Kidney (tissue), 14 donors: ENCODE measurements around the gene MIS18BP1. TPM values are rescaled to one million over a fixed set of nuclear protein-coding genes. Genes with fewer than 3 reads are reported as not detected.

Experiments
- DNase-seq, 5 donors: peaks; one replicate each; pipeline ENCODE4 v3.0.0-alpha.2; 2013 to 2020
- FAIRE-seq: peaks from 2 replicates; lab custom pipeline; 2012; peaks lifted over from hg19 to GRCh38; lab: Jason Lieb, UNC
- H3K27ac ChIP-seq, 2 donors: one replicate each; pipeline ENCODE4 v1.7.0; 2013; ENCODE audit warnings: low read depth in 2 of 2, low read length in 2 of 2, inconsistent platforms in 1 of 2
- H3K27me3 ChIP-seq: one replicate; pipeline ENCODE4 v1.7.1; 2013; ENCODE audit warnings: low read length, inconsistent platforms; ENCODE audit not compliant: control insufficient read depth, insufficient read depth
- H3K36me3 ChIP-seq, 3 donors: one replicate each; pipeline versions ENCODE4 v1.7.0 to v1.7.1; 2013; ENCODE audit warnings: low read length in 3 of 3, control low read depth in 1 of 3, inconsistent platforms in 1 of 3; ENCODE audit not compliant: insufficient read depth in 3 of 3, control insufficient read depth in 2 of 3
- H3K4me1 ChIP-seq, 3 donors: one replicate each; pipeline versions ENCODE4 v1.7.0 to v1.7.1; 2013; ENCODE audit warnings: low read length in 3 of 3, inconsistent platforms in 1 of 3, low read depth in 1 of 3; ENCODE audit not compliant: control insufficient read depth in 2 of 3, insufficient read depth in 2 of 3
- H3K4me3 ChIP-seq, 3 donors: one replicate each; pipeline versions ENCODE4 v1.7.0 to v1.8.1; 2013; ENCODE audit warnings: low read length in 3 of 3, control low read depth in 1 of 3, inconsistent platforms in 1 of 3
- H3K9ac ChIP-seq, 3 donors: one replicate each; pipeline versions ENCODE4 v1.7.0 to v1.7.1; 2013; ENCODE audit warnings: low read length in 3 of 3, control low read depth in 1 of 3, inconsistent platforms in 1 of 3
- H3K9me3 ChIP-seq, 3 donors: one replicate each; pipeline versions ENCODE4 v1.7.0 to v1.7.1; 2013; ENCODE audit warnings: low read length in 3 of 3, control low read depth in 1 of 3, inconsistent platforms in 1 of 3; ENCODE audit not compliant: control insufficient read depth in 2 of 3, insufficient read depth in 1 of 3
- intact Hi-C: fragments of 100-400 bp; cut with DNase I; formaldehyde crosslinking; loops from one replicate; pipeline ENCODE4 v1.11.1; 2022
- polyA plus RNA-seq: library from polyadenylated mRNA; stranded (reverse); fragments of 350-450 nt; fragmentation: Illumina TruSeq; extraction: RNeasy Lipid Tissue Mini Kit (QIAGEN cat#74804); gene quantifications from one replicate; pipeline ENCODE4 v1.2.3, GENCODE V29; 2014; ENCODE audit warnings: low read depth, low replicate concordance; ENCODE audit not compliant: insufficient read depth
- total RNA-seq: library from RNA; stranded (reverse); fragmentation: NEBNext Ultra II Directional; extraction: Animal tissue kit (Norgen Biotek cat#: 25700); gene quantifications from one replicate; pipeline ENCODE4 v1.2.1, GENCODE V29; 2021
- TF ChIP-seq, protein P1 (sequence below): IDR thresholded peaks from 3 replicates; pipeline ENCODE4 v1.5.1; 2012; ENCODE audit warnings: mild to moderate bottlenecking, moderate library complexity, borderline replicate concordance; ENCODE audit not compliant: insufficient read depth; ENCODE audit errors: extremely low read depth
- donor health status: control.
- donor health status: control.
- donor health status: control.
- donor health status: control.
- donor health status: control.
- donor health status: DM: yes; HTN: yes; CAD: no.
- donor health status: Normal renal cell carcinoma (clear cell type).

The MIS18BP1 gene
- total and polyA plus RNA-seq, 2 donors from 2014 or later, result 3.7 to 17.9 TPM

DNA sequence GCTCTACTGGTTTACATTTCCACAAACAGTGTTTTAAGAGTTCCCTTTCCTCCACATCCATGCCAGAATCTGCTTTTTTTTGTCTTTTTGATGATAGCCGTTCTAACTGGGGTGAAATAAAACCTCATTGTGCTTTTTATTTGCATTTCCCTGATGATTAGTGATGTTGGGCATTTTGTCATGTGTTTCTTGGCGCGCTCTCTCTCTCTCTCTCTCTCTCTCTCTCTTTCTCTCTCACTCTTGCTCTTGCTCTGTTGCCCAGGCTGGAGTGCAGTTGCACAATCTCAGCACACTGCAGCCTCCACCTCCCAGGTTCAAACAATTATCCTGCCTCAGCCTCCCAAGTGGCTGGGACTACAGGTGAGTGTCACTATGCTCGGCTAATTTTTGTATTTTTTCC, 9.6 kb upstream of the MIS18BP1 start:
- H3K4me1 ChIP-seq, result no peaks in the 10 kb centered on the region
- no peak for FAIRE-seq
- no peak for DNase-seq
- no peak overlapping the region for H3K4me3 ChIP-seq
- H3K9ac ChIP-seq, result no peak overlapping the region
- intact Hi-C loops, result loop anchor here (10.0 kb wide), 1 partner anchor 348 kb away; no protein-coding TSS in a partner anchor
- no peaks in the 10 kb centered on the region for H3K27me3 ChIP-seq
- TF ChIP-seq, protein P1, sequence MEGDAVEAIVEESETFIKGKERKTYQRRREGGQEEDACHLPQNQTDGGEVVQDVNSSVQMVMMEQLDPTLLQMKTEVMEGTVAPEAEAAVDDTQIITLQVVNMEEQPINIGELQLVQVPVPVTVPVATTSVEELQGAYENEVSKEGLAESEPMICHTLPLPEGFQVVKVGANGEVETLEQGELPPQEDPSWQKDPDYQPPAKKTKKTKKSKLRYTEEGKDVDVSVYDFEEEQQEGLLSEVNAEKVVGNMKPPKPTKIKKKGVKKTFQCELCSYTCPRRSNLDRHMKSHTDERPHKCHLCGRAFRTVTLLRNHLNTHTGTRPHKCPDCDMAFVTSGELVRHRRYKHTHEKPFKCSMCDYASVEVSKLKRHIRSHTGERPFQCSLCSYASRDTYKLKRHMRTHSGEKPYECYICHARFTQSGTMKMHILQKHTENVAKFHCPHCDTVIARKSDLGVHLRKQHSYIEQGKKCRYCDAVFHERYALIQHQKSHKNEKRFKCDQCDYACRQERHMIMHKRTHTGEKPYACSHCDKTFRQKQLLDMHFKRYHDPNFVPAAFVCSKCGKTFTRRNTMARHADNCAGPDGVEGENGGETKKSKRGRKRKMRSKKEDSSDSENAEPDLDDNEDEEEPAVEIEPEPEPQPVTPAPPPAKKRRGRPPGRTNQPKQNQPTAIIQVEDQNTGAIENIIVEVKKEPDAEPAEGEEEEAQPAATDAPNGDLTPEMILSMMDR, result no peak
- H3K9me3 ChIP-seq, result peaks cover 0 to 8% (median 5%) of the 10 kb centered on the region in 3 donors
- no peaks in the 10 kb centered on the region for H3K36me3 ChIP-seq
- no peak overlapping the region for H3K27ac ChIP-seq

- no peak overlapping the region for H3K4me3 ChIP-seq
- FAIRE-seq (no peak), DNase-seq (no peak)
- H3K4me1 ChIP-seq, result no peaks in the 10 kb centered on the region
- TF ChIP-seq, protein P1, result no peak
- peaks cover 0 to 11% (median 5%) of the 10 kb centered on the region in 3 donors for H3K9me3 ChIP-seq
- intact Hi-C loops, result loop anchor here (10.0 kb wide), 1 partner anchor 346 kb away; no protein-coding TSS in a partner anchor
- no peak overlapping the region for H3K27ac ChIP-seq
- no peaks in the 10 kb centered on the region for H3K36me3 ChIP-seq
- H3K9ac ChIP-seq, result no peak overlapping the region
- H3K27me3 ChIP-seq, result no peaks in the 10 kb centered on the region
Observed at GRCh38 chr14:45261209-45261608, 8.2 kb upstream of the MIS18BP1 start.

- Histone ChIP-seq H3K4me1 (no peaks in the 10 kb centered on the region), H3K27me3 (no peaks in the 10 kb centered on the region), H3K4me3 (no peak overlapping the region), H3K9ac (no peak overlapping the region), H3K27ac (no peak overlapping the region), H3K9me3 (peaks cover 0 to 15% (median 5%) of the 10 kb centered on the region in 3 donors), H3K36me3 (no peaks in the 10 kb centered on the region)
- no peak for DNase-seq
- TF ChIP-seq, protein P1, result no peak
- FAIRE-seq, result no peak
- intact Hi-C loops, result no loop called here
Observed at GRCh38 chr14:45258805-45259204, 5.8 kb upstream of the MIS18BP1 start.

DNA sequence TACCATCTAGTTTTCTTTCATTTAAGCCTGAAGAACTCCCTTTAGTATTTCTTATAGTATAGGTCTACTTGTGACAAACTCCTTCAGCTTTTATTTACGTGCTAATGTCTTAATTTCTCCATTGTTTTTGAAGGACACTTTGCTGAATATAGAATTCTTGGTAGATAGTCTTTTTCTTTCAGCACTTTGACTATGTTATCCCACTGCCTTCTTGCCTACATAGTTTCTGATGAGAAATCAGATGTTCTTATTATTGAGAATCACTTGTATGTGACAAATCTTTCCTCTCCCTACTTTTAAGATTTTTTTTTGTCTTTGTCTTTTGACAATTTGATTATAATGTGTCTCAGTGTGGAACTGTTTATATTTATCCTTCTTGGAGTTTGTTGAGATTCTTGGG, 5.1 kb upstream of the MIS18BP1 start:
- Histone ChIP-seq H3K27me3 (no peaks in the 10 kb centered on the region), H3K9me3 (peaks cover 0 to 15% (median 5%) of the 10 kb centered on the region in 3 donors), H3K9ac (no peak overlapping the region), H3K4me1 (no peaks in the 10 kb centered on the region), H3K4me3 (no peak overlapping the region), H3K36me3 (no peaks in the 10 kb centered on the region), H3K27ac (no peak overlapping the region)
- no peak for DNase-seq
- TF ChIP-seq, protein P1, result no peak
- no peak for FAIRE-seq
- intact Hi-C loops, result no loop called here
